Duodenal mucosa (tissue), 2 donors: ENCODE data around the gene EIPR1.

Experiments used
- H3K27ac ChIP-seq: one replicate; pipeline ENCODE4 v1.7.0; 2013; ENCODE audit warnings: low read depth, low read length
- H3K27me3 ChIP-seq, 2 donors: one replicate each; pipeline ENCODE4 v1.7.0; 2013; ENCODE audit warnings: low read length in 2 of 2, control low read depth in 1 of 2; ENCODE audit not compliant: insufficient read depth in 2 of 2, control insufficient read depth in 1 of 2
- H3K36me3 ChIP-seq, 2 donors: one replicate each; pipeline ENCODE4 v1.7.0; 2013; ENCODE audit warnings: low read length in 2 of 2, control low read depth in 1 of 2; ENCODE audit not compliant: insufficient read depth in 2 of 2, control insufficient read depth in 1 of 2
- H3K4me1 ChIP-seq, 2 donors: one replicate each; pipeline ENCODE4 v1.7.0; 2013; ENCODE audit warnings: low read length in 2 of 2, control low read depth in 1 of 2; ENCODE audit not compliant: insufficient read depth in 2 of 2, control insufficient read depth in 1 of 2
- H3K4me3 ChIP-seq, 2 donors: one replicate each; pipeline ENCODE4 v1.7.0; 2013; ENCODE audit warnings: low read length in 2 of 2, low read depth in 1 of 2
- H3K9ac ChIP-seq, 2 donors: one replicate each; pipeline ENCODE4 v1.7.0; 2013; ENCODE audit warnings: low read length in 2 of 2, low read depth in 1 of 2
- H3K9me3 ChIP-seq, 2 donors: one replicate each; pipeline ENCODE4 v1.7.0; 2013; ENCODE audit warnings: low read length in 2 of 2, control low read depth in 1 of 2; ENCODE audit not compliant: control insufficient read depth in 1 of 2

The EIPR1 gene

GRCh38 chr2:3403587-3404334 lies 26.1 kb upstream of the EIPR1 start:
- no peaks in the 10 kb centered on the region for H3K4me1 ChIP-seq
- no peaks in the 10 kb centered on the region for H3K27me3 ChIP-seq
- H3K9me3 ChIP-seq: no peaks in the 10 kb centered on the region
- H3K36me3 ChIP-seq: peaks cover 16 to 47% of the 10 kb centered on the region in 2 donors
- H3K27ac ChIP-seq: no peak overlapping the region
- H3K9ac ChIP-seq: no peak overlapping the region
- no peak overlapping the region for H3K4me3 ChIP-seq

- H3K9ac ChIP-seq: no peak overlapping the region
- peaks cover 25 to 54% of the 10 kb centered on the region in 2 donors for H3K36me3 ChIP-seq
- H3K27me3 ChIP-seq: no peaks in the 10 kb centered on the region
- no peak overlapping the region for H3K4me3 ChIP-seq
- H3K9me3 ChIP-seq: peaks cover 15 to 20% of the 10 kb centered on the region in 2 donors
- H3K27ac ChIP-seq: no peak overlapping the region
- no peaks in the 10 kb centered on the region for H3K4me1 ChIP-seq
Observed at GRCh38 chr2:3399829-3400228, 22.2 kb upstream of the EIPR1 start.

- Histone ChIP-seq H3K9me3 (peaks cover 16 to 20% of the 10 kb centered on the region in 2 donors), H3K36me3 (peaks cover 25 to 54% of the 10 kb centered on the region in 2 donors), H3K27ac (no peak overlapping the region), H3K4me3 (no peak overlapping the region), H3K4me1 (no peaks in the 10 kb centered on the region), H3K27me3 (no peaks in the 10 kb centered on the region), H3K9ac (no peak overlapping the region)
Observed at GRCh38 chr2:3399381-3399780, 21.8 kb upstream of the EIPR1 start.

GRCh38 chr2:3398857-3399256 lies 21.2 kb upstream of the EIPR1 start:
- H3K4me3 ChIP-seq: no peak overlapping the region
- H3K9ac ChIP-seq: no peak overlapping the region
- H3K36me3 ChIP-seq: peaks cover 23 to 54% of the 10 kb centered on the region in 2 donors
- no peak overlapping the region for H3K27ac ChIP-seq
- H3K9me3 ChIP-seq: peaks cover 16 to 20% of the 10 kb centered on the region in 2 donors
- no peaks in the 10 kb centered on the region for H3K4me1 ChIP-seq
- no peaks in the 10 kb centered on the region for H3K27me3 ChIP-seq

- Histone ChIP-seq H3K9ac (no peak overlapping the region), H3K27ac (no peak overlapping the region), H3K27me3 (no peaks in the 10 kb centered on the region), H3K9me3 (peaks cover 16 to 20% of the 10 kb centered on the region in 2 donors), H3K36me3 (peaks cover 13 to 57% of the 10 kb centered on the region in 2 donors), H3K4me1 (no peaks in the 10 kb centered on the region), H3K4me3 (no peak overlapping the region)
Observed at GRCh38 chr2:3396920-3397559, 19.4 kb upstream of the EIPR1 start.

GRCh38 chr2:3392216-3392615 lies 14.6 kb upstream of the EIPR1 start:
- no peak overlapping the region for H3K27ac ChIP-seq
- H3K9me3 ChIP-seq: peaks cover 14 to 17% of the 10 kb centered on the region in 2 donors
- no peaks in the 10 kb centered on the region for H3K4me1 ChIP-seq
- H3K36me3 ChIP-seq: peaks cover 15 to 54% of the 10 kb centered on the region in 2 donors
- no peaks in the 10 kb centered on the region for H3K27me3 ChIP-seq
- no peak overlapping the region for H3K4me3 ChIP-seq
- no peak overlapping the region for H3K9ac ChIP-seq

GRCh38 chr2:3390041-3390440 lies 12.4 kb upstream of the EIPR1 start:
- Histone ChIP-seq H3K9ac (no peak overlapping the region), H3K36me3 (peaks cover 15 to 45% of the 10 kb centered on the region in 2 donors), H3K27ac (no peak overlapping the region), H3K4me3 (no peak overlapping the region), H3K27me3 (no peaks in the 10 kb centered on the region), H3K4me1 (no peaks in the 10 kb centered on the region), H3K9me3 (peaks cover 0 to 2% of the 10 kb centered on the region in 2 donors)

- H3K27ac ChIP-seq: no peak overlapping the region
- H3K36me3 ChIP-seq: peaks cover 15 to 45% of the 10 kb centered on the region in 2 donors
- no peaks in the 10 kb centered on the region for H3K4me1 ChIP-seq
Observed at GRCh38 chr2:3389193-3389592, 11.6 kb upstream of the EIPR1 start.

GRCh38 chr2:3388412-3388738 lies 10.8 kb upstream of the EIPR1 start:
- H3K27me3 ChIP-seq: no peaks in the 10 kb centered on the region
- H3K4me3 ChIP-seq: no peak overlapping the region
- H3K36me3 ChIP-seq: peaks cover 15 to 45% of the 10 kb centered on the region in 2 donors
- H3K9me3 ChIP-seq: no peaks in the 10 kb centered on the region
- H3K4me1 ChIP-seq: no peaks in the 10 kb centered on the region
- H3K27ac ChIP-seq: no peak overlapping the region
- no peak overlapping the region for H3K9ac ChIP-seq

More at GRCh38 chr2:3389193-3389592, 11.6 kb upstream of the EIPR1 start:
- no peaks in the 10 kb centered on the region for H3K27me3 ChIP-seq
- H3K9ac ChIP-seq: no peak overlapping the region
- H3K9me3 ChIP-seq: no peaks in the 10 kb centered on the region
- no peak overlapping the region for H3K4me3 ChIP-seq

GRCh38 chr2:3387644-3388411 lies 10.2 kb upstream of the EIPR1 start:
- H3K27me3 ChIP-seq: no peaks in the 10 kb centered on the region
- H3K36me3 ChIP-seq: peaks cover 15 to 45% of the 10 kb centered on the region in 2 donors
- no peaks in the 10 kb centered on the region for H3K9me3 ChIP-seq
- H3K9ac ChIP-seq: no peak overlapping the region
- no peaks in the 10 kb centered on the region for H3K4me1 ChIP-seq
- H3K27ac ChIP-seq: no peak overlapping the region
- no peak overlapping the region for H3K4me3 ChIP-seq
